Inflammatory macrophage treated with lipopolysaccharide for 4 hours (primary cell): ENCODE results near the gene BOK.
"Not testable (repeated sequence)": the region's sequence is repeated elsewhere in the genome, so short reads cannot be mapped to it uniquely, and the experiment has no call there.

Experiments
- DNase-seq: peaks from one replicate; pipeline ENCODE4 v3.0.0-alpha.2; 2020

BOK gene

DNA sequence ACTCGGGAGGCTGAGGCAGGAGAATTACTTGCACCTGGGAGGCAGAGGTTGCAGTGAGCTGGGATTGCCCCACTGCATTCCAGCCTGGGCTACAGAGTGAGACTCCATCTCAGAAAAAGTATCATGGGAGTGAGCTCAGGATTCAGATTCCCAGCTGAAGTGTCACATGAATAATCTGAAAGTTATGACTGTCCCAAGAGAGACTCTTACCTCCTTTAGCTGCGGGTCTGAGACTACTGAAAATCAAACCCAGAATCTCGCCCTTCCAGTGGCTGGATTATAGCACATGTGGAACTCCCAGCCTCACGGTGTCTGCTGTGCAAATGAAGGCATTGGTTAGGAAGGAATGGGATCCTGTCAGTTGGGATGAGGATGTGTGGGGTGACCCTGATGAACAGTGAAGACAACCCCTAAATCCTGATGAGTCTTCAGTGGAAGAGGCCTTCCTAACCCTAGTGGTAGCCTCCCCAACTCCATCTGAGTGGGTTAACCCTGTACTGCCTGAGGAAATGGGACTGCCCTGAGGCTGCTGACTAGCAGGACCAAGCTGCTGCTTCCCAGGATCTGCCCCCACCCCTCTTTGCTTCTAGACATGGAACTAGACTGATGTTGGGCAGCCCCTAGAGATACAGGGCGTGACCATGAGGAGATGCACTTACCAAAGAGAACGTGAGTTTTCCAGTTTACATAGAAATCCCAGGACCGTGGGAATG is 16.5 kb downstream of the BOK start:
- DNase-seq, result no peak

DNA sequence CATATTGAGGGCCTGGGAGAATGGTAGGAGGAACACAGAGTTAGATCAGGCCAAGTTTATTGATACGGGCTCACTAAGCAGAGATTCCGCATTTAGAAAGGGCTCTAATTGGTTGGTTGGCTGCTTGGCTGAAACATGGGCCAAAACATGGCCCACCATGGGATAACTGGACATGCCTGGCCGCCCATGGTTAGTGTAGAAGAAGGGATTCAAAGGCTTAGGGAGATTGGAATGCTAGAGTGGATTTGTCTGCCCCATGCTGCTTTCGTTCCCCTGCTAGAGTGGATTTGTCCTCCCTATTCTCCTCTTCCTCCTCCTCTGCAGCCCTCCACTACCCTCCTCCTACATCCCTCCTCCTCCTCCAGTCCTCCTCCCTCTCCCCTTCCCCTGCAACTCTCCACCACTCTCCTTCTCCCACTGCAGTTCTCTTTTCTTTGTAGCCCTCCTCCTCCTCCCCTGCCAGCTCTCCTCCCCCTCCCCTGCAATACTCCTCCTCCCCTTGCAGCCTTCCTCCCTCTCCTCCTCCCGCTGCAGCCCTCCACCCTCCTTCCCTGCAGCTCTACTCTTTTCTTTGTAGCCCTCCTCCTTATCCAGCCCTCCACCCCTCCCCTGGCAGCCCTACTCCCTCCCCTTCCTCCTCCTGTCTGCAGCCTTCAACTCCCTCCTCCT is 17.2 kb downstream of the BOK start:
- no peak for DNase-seq

DNA sequence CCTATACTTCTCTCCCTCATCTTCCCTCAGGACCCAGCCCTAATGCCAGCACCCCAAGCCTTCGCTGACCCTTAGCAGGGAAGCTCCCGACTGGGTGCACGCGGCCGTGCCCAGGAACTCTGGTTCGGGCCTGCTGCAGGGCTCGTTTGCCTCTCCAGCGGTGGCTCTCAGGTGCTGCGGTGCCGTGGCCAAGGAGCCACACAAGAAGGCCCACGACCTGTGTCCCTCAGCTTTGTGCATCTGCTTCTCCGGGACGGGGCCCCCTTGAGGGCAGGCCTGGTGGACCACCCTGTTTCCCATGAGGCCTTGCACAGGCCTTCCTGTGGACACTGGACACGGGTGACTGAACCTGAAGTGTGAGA is 17.7 kb downstream of the BOK start:
- DNase-seq, result no peak

DNA sequence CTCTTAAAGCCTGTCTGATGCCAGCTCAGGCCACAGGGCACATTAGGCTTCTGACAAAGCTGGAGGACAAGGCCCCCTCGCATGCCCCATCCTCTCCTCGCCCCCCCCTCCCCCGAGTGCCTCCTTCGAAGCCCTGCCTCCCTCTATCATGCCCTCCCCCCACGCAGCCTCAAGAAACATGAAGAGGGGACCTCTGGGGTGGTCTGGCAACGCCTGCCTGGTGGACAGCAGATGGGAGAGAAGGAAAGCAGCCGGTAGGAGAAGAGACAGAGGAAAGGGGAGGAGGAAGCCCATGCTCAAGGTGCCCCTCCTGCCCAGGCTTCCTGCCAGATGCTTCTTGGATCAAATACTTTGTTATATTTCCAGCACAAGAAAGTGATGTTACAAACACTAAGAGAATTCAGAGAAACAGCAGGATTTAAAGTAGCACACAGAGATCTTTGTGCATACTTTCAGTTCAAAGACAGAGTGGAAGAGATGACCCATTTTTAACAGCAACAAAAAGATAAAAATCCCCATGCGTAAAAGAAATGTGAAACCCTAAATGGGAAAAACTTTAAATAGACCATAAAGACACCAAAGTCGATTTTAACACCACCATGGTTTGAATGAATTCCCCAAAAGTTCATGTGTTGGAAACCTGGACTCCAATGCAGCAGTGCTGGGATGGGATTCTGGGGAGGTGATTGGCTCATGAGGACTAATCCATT is 19.0 kb downstream of the BOK start:
- DNase-seq, result no peak

DNA sequence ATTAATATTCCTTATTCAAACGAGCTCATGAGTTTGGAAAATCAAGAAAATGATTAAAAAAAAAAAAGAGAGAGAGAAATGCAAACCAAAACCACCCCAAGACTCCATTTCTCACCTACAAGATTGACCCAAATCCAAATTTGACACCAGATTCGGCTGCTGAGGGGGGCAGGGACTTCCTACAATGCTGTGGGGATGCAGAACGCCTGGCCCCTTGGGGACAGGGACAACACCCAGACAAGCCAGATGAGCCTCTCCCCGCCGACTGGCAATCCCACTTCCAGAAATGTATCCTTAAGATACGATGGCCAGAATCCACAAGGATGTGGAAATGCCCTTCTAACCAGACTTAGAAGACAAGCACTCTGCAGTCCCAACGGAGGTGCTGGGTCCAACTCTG is 20.7 kb downstream of the BOK start:
- no peak for DNase-seq

DNA sequence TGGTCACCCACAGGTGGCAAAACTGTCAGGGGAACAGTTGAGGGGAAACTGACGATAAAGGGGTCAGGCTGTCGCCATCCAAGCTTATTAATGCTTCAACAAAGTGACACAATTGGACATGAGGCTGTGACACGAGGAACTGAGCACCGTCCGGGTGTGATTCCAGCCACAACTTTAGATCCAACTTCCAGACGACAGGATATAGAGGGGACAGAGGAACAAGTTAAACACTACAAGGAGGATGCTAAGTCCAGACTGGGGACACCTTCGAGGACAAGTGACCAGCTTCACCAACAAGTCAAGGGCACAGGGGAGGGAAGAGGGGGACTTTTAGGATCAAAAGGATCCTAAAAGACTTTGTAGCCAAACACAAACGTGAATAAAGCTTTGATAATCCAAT is 23.8 kb downstream of the BOK start:
- DNase-seq, result no peak

DNA sequence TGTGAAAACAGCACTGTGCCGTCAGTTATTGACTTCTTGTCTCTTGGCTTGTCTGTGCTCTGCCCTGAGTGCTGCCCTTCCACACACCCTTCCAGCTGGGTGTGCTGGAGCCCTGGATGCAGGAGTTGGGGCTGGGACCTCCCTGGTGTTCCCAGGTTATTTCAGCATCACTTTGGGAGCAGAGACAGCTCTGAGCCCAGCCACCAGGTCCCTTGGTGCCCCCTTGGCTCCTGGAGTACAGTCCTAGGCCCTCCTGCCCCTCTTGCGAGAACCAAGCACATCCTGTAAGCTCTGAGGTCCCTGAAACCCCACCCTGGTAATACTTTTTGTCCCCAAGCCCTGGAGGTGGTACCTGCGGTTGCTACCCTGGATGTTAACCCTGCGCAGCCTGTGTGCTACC is 24.3 kb downstream of the BOK start:
- no peak for DNase-seq

DNA sequence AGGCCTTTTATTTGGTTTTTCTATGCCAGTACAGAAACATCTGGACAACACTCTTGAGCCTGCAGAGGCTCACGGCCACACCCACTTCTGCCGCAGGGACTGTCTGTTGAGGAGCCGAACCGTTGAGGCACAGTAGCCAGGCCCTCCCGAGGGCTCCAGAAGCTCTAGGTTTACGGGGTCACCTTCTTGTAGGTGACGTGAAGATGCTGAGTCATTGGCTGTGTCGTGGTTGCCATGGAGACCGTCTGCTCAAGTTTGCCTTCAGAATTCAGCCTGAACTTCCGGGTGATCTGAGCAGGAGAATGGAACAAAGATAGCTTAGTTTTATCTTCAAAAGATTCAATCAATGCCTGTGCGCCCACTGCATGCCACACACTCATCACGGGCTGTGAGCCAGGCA is 25.9 kb downstream of the BOK start:
- no peak for DNase-seq

DNA sequence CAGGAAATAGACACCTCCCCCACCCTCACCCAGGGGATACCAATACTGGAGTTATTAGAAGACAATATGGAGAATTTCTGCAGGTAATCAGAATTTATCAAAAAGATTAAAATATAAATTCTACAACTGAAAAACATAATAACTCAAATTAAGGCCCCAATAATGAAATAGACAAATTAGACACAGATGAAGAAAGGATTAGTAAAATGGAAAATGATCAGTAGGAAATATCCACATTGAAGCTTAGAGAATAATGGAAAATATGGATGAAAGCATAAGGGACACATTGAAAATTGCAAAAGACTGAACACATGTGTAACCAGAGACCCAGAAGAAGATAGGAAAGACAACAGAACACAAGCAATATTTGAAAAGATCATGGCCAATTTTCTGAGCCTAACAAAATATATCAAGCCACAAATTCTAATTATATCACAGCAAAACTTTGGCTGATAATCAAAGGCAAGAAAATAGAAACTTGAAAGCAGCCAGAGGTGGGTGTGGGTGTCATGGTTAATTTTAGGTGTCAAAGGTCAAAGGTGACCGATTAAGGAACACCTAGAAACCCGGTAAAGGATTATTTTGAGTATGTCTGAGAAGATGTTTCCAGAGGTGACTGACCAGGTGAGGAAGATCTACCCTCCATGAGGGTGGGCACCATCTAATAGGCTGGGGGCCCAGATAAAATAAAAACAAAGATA is 28.2 kb downstream of the BOK start:
- DNase-seq, result no peak

DNA sequence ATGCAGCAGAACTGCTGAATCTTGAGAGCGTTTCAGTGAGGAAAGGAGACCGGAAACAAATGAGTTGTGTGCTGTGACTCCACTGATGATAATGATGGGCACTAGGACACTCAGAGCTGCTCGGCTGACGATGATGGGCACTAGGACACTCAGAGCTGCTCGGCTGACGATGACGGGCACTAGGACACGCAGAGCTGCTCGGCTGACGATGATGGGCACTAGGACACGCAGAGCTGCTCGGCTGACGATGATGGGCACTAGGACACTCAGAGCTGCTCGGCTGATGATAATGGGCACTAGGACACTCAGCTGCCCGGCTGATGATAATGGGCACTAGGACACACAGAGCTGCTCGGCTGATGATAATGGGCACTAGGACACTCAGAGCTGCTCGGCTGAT is 31.3 kb downstream of the BOK start:
- not testable (repeated sequence) for DNase-seq

DNA sequence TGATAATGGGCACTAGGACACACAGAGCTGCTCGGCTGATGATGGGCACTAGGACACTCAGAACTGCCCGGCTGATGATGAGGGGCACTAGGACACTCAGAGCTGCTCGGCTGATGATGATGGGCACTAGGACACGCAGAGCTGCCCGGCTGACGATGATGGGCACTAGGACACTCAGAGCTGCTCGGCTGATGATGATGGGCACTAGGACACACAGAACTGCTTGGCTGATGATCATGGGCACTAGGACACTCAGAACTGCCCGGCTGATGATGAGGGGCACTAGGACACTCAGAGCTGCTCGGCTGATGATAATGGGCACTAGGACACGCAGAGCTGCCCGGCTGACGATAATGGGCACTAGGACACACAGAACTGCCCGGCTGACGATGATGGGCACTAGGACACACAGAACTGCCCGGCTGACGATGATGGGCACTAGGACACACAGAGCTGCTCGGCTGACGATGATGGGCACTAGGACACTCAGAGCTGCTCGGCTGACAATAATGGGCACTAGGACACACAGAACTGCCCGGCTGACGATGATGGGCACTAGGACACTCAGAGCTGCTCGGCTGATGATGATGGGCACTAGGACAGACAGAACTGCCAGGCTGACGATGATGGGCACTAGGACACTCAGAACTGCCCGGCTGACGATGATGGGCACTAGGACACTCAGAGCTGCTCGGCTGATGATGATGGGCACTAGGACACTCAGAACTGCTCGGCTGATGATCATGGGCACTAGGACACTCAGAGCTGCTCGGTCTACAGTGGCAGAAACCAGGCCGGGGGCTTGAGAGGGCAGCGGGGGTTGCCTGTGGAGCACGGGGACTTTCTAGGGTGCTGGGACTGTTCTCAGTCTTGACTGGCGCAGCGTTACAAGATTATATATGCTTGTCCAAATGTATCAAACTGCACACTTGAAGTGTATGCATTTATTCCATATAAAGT is 32.2 kb downstream of the BOK start:
- DNase-seq, result not testable (repeated sequence)

DNA sequence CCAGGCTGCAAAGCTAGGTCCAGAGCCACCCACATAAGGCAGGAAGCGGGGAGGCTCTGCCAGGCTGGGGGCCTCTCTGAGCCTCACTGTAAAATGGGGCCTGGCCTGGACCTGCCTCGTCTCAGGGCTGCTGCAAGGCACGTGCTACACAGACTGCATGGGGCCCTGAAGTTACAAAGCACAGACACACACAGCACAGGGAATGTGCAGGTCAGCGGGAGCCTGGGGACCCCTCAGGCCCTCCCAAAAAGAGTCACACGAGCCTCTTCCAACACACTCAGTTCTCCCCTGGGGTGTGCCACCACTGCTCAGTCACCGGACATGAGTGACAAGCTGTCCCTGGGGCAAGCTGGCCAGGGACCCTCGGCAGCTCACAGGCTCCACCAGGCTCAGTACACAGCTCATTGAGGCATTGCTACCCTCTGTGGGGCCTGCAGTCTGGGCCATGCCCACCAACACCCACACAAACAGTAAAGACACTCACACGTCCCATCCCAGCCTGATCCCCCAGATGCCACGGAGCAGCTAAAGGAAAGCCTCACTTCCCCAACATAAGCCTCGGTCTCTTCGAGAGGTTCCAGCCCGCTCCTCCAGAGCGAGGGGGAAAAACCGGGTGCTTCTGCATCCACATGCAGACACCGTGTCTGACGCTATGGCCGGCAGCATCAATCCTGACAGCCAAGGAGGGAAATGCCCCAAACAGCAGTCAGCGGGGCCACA is 33.7 kb downstream of the BOK start:
- DNase-seq, result no peak

DNA sequence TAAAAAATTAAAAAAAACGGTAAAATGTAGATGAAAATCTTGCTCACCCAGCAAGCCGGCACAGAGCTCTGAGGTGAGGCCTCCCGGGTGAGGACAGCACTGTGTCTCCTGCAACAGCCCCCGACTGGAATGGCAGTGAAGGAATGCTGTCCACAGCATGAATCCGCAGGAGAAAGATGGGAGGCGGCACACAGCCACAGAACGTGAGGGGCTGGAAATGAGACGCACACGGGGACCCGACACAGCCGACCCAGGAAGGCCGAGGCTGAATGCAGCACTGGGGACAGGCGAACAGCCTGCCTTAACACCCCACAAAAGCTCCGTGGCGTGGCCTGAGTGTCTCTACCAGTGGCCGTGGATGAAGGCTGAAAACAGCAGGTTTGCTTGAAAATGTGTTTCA is 34.7 kb downstream of the BOK start:
- no peak for DNase-seq

DNA sequence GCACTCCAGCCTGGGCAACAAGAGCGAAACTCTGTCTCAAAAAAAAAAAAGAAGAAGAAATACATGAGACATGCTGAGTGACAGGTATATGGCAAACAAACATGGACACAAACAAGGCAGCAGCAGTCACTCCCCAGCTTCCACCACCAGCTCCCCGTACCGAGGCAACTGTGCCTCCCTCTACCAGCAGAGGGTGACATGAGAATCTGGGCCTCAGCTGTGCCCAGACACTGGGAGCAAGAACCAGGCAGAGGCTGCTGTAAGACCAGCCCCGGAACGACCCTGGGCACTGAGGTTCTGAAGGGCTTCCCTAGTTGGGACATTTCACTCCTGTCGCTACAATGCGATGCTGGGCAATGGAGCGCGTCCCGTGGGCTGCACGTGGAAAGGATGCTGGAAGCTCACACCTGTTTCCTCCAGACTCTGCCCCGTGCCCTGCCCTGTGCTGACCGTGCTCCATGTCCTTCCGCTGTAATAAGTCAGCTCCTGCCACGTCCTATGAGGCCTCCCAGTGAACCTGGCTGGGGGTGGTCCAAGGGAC is 37.1 kb downstream of the BOK start:
- DNase-seq, result no peak

DNA sequence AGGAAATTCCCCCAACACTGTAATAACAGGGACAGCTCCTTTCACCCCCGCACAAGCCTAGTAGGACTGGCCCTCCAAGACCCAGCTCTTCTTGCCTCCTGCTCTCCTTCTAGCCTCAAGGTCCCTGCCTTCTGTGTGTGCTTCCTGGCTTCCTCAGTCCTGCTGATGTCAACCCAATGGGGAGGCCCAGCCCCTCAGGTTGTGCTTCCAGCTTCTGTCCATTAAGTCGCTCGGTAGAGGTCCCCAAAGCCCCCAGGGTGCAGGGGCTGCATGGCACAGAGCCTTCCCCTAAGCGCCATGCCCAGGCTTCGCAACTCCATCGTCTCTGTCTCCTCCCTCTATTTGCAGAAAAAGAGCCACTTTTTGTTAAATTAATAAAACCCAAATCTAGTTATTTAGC is 39.0 kb downstream of the BOK start:
- no peak for DNase-seq

DNA sequence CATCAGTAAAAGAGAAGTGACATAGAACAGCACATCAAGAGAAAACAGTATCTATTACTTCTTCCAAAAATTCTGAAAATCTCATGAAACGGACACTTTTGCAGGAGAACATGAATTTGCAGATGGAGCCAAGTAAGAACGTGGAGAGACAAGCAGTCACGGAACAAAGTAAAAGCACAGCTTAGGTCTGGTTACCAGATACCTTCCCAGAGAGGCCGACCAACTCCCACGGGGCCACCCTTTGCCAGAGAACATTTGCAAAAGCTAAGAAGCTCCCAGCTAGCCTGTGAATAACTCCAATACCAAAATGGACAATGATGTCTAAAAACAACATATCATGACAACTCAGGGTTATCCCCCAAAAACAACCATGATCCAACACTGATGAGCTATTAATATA is 39.5 kb downstream of the BOK start:
- DNase-seq, result no peak

DNA sequence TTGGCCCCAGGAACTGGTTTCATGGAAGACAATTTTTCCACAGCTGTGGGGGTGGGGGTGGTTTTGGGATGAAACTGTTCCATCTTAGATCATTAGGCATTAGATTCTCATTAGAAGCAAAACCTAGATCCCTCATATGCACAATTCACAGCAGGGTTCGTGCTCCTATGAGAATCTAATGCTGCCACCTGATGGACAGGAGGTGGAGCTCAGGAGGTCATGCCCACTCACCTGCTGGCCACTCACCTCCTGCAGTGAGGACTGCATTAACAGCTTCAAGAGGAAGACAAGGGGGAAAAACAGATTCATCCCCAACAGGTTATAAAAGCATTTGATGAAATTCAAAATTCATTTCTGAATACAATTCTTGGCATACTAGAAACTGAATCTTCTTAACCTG is 39.9 kb downstream of the BOK start:
- DNase-seq, result no peak

DNA sequence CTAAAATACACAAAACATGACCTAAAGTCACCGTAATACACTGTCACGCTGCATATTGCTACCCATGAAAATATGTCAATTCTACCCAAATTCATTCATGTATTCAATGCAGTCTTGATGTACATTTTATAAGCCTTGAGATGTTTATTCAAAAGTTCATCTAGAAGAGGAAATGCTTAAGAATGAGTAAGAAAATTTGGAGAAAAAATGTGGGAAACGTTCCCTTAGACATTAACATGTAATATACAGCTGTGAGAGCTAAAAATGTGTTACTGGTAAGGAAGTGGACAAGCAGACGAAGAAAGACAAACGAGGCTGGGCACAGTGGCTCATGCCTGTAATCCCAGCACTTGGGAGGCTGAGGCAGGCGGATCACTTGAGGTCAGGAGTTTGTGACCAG is 41.1 kb downstream of the BOK start:
- DNase-seq, result no peak

DNA sequence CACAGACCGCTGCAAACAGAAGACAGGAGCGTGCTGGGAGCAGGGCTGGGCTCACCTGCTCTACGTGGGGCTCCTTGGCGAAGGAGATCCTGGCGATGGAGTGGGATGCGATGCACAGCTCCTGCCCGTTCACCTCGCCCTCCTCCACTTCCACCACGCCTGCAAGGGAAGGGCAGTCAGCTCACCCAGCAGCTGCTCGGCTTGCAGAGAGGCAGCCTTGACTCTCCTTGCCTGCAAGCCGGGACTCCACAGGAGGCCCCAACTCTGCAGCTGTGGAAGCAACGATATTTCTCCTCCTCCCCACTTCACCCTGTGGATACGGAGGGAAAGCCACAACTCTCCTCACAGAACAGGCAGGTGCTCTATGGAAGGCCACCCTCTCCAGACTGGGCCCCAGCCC is 43.3 kb downstream of the BOK start:
- DNase-seq, result no peak

DNA sequence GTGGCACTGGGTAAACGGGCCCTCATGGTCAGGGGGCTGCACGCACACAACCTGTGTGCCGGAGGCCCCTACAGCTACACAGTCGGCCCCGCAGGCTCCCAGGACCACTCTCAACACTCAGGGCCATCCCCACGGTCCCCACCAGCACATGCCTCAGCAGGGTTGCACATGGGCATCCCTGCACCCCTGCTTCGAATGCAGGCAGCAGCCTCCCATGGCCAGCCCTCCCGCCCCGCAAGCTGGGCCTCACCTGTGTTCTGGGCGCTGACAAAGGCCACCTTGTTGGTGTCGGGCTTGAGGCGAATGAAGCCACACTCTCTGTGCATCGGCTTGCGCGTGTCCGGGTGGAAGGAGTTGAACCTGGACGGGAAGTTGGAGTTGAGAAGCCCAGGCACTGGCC is 44.2 kb downstream of the BOK start:
- DNase-seq, result no peak

DNA sequence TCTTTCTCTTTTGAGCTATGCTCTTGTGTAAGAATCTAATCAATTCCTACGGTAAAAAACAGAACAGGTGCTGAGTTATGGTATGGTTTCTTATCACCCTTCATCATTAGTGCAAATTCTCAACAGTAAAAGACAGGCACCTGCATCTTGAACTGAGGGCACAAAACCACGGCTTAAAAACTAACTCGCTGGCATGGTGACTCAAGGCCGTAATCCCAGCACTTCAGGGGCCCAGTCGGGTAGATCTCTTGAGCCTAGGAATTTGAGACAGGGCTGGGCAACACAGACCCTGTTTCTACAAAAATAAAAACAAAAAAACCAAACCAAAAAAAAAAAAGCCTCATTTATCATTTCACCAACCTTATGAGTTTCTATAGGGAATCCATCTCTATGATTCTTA is 45.1 kb downstream of the BOK start:
- DNase-seq, result no peak

DNA sequence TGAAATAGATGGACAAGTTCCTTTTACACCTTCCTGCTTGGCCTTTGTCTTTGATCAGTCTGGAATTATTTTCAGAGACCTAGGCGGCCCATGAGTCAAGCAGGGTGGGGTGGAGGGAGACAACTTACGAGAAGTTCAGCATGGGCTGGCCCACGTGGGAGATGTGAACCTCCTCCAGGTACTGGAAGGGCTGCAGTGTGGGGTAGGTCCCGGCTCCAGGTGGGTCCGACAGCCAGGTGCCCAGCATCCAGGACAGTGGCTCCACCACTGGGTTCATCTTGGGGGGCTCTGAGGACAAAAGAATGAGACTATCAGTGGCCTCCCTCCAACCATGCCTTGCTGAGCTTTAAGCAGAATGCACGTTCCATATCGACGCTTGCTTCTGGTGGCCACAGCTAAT is 47.6 kb downstream of the BOK start:
- no peak for DNase-seq
